SK-N-SH (cell line): ENCODE results near the gene SLC3A2. TPM values are rescaled to one million over a fixed set of nuclear protein-coding genes. Genes with fewer than 3 reads are reported as not detected.
A peak's percentile ranks its signal among the peaks of the same experiment; 100 is the strongest.

Source experiments
- CTCF ChIA-PET: fragments of 300-600, 350-600 bp; formaldehyde crosslinking; extraction: SDS; loops from one replicate; lab custom pipeline; 2021; lab: Yijun Ruan, JAX
- POLR2A ChIA-PET: fragments of 350-600 bp; sonication (Branson Sonifier 250); formaldehyde crosslinking; extraction: SDS; loops from one replicate; lab custom pipeline; 2020; ENCODE audit warnings: antibody characterized with exemption, inconsistent platforms; lab: Yijun Ruan, JAX
- DNase-seq: peaks from one replicate; pipeline ENCODE4 v3.0.0; 2012
- H2AFZ ChIP-seq: fragments of 200-600 bp; sonication (generic); 2 replicates; pipeline ENCODE4 v1.8.1; 2016; ENCODE audit warnings: antibody characterized with exemption, mild to moderate bottlenecking, low read depth
- H3F3A ChIP-seq: fragments of 200-600 bp; sonication (generic); replicated peaks from 2 replicates; pipeline ENCODE3; 2016; ENCODE audit warnings: antibody characterized with exemption, mild to moderate bottlenecking; ENCODE audit not compliant: insufficient read depth
- H3K27ac ChIP-seq, 2 experiments: fragments of 200-500 bp in 1 of 2; fragments of 200-600 bp in 1 of 2; sonication (Bioruptor generic) in 1 of 2; sonication (generic), shearing (Covaris generic) in 1 of 2; 2 replicates each; pipeline versions ENCODE4 v1.5.1 to v1.6.1; 2014 to 2016; ENCODE audit warnings: low read depth in 2 of 2, inconsistent platforms in 1 of 2, low read length in 1 of 2, mild to moderate bottlenecking in 1 of 2, mixed read lengths in 1 of 2
- H3K27me3 ChIP-seq: fragments of 200-600 bp; sonication (generic), shearing (Covaris generic); 2 replicates; pipeline ENCODE4 v1.6.1; 2016; ENCODE audit warnings: mixed run types; ENCODE audit not compliant: insufficient read depth
- H3K36me3 ChIP-seq, 2 experiments: fragments of 200-500 bp in 1 of 2; fragments of 200-600 bp in 1 of 2; sonication (Bioruptor generic) in 1 of 2; sonication (generic) in 1 of 2; replicated peaks in 1 of 2; 2 replicates each; pipeline versions ENCODE3 to v1.5.1; 2014 to 2016; ENCODE audit warnings: low read length in 1 of 2, mild to moderate bottlenecking in 1 of 2; ENCODE audit not compliant: insufficient read depth in 2 of 2, control insufficient read depth in 1 of 2
- H3K4me1 ChIP-seq, 2 experiments: fragments of 200-500 bp in 1 of 2; fragments of 200-600 bp in 1 of 2; sonication (Bioruptor generic) in 1 of 2; sonication (generic), shearing (Covaris generic) in 1 of 2; 2 replicates each; pipeline versions ENCODE4 v1.5.1 to v1.6.1; 2014 to 2016; ENCODE audit warnings: low read depth in 1 of 2, low read length in 1 of 2, mixed run types in 1 of 2; ENCODE audit not compliant: insufficient read depth in 2 of 2, control insufficient read depth in 1 of 2
- H3K4me2 ChIP-seq: fragments of 200-600 bp; sonication (generic), shearing (Covaris generic); 2 replicates; pipeline ENCODE4 v1.6.1; 2017; ENCODE audit warnings: mixed run types
- H3K4me3 ChIP-seq, 2 experiments: fragments of 200-500 bp in 1 of 2; fragments of 200-600 bp in 1 of 2; sonication (Bioruptor generic) in 1 of 2; sonication (generic), shearing (Covaris generic) in 1 of 2; 2 replicates each; pipeline versions ENCODE4 v1.5.1 to v1.8.1; 2014 to 2016; ENCODE audit warnings: low read depth in 2 of 2, inconsistent platforms in 1 of 2, low read length in 1 of 2, mild to moderate bottlenecking in 1 of 2, mixed read lengths in 1 of 2, moderate library complexity in 1 of 2
- H3K79me2 ChIP-seq: fragments of 200-600 bp; sonication (generic); 2 replicates; pipeline ENCODE4 v1.8.1; 2017; ENCODE audit warnings: mild to moderate bottlenecking; ENCODE audit not compliant: insufficient read depth
- H3K9ac ChIP-seq: fragments of 200-600 bp; sonication (generic); 2 replicates; pipeline ENCODE4 v1.6.1; 2017; ENCODE audit warnings: mixed run types
- H3K9me2 ChIP-seq: fragments of 200-600 bp; sonication (generic); 2 replicates; pipeline ENCODE4 v1.6.1; 2017; ENCODE audit warnings: mixed run types
- H3K9me3 ChIP-seq: fragments of 200-600 bp; sonication (generic); 2 replicates; pipeline ENCODE4 v1.6.1; 2017; ENCODE audit warnings: mixed run types, mild to moderate bottlenecking, moderate library complexity
- H4K20me1 ChIP-seq: fragments of 200-600 bp; sonication (generic); 2 replicates; pipeline ENCODE4 v1.6.1; 2017; ENCODE audit warnings: mild to moderate bottlenecking, mixed run types; ENCODE audit not compliant: insufficient read depth
- CTCF ChIP-seq: fragments of 200-600 bp; sonication (generic); IDR thresholded peaks from 2 replicates; pipeline ENCODE4 v1.6.1; 2017; ENCODE audit warnings: antibody characterized with exemption, mild to moderate bottlenecking, moderate library complexity
- EP300 ChIP-seq, 2 experiments: IDR thresholded peaks; 2 replicates each; pipeline versions ENCODE4 v1.4.0 to v1.6.1; 2012; ENCODE audit warnings: borderline replicate concordance in 1 of 2, low read depth in 1 of 2, low read length in 1 of 2
- EZH2phosphoT487 ChIP-seq: fragments of 200-600 bp; sonication (generic); IDR thresholded peaks from 2 replicates; pipeline ENCODE4 v1.6.1; 2017; ENCODE audit warnings: low read depth, mixed run types, mild to moderate bottlenecking, antibody characterized with exemption, moderate library complexity, borderline replicate concordance
- FOSL2 ChIP-seq: IDR thresholded peaks from 2 replicates; pipeline ENCODE4 v1.4.0; 2012; ENCODE audit warnings: low read depth, mild to moderate bottlenecking, moderate library complexity, borderline replicate concordance
- GABPA ChIP-seq: IDR thresholded peaks from 2 replicates; pipeline ENCODE4 v1.4.0; 2012; ENCODE audit warnings: low read depth, mild to moderate bottlenecking
- MXI1 ChIP-seq: IDR thresholded peaks from 2 replicates; pipeline ENCODE4 v1.6.1; 2012; ENCODE audit warnings: mild to moderate bottlenecking, low read depth, low read length, improper control_type of control experiment
- NRF1 ChIP-seq: IDR thresholded peaks from 2 replicates; pipeline ENCODE4 v1.6.1; 2012; ENCODE audit warnings: low read depth, mild to moderate bottlenecking, low read length
- RCOR1 ChIP-seq: fragments of 150-350 bp; IDR thresholded peaks from 2 replicates; pipeline ENCODE4 v1.6.1; 2017; ENCODE audit warnings: antibody characterized with exemption, low read length
- RXRA ChIP-seq: IDR thresholded peaks from 2 replicates; pipeline ENCODE4 v1.4.0; 2012; ENCODE audit warnings: low read depth, mild to moderate bottlenecking, borderline replicate concordance
- SIN3A ChIP-seq: IDR thresholded peaks from 2 replicates; pipeline ENCODE4 v1.6.1; 2012; ENCODE audit warnings: low read depth, mild to moderate bottlenecking, low read length, moderate library complexity, borderline replicate concordance
- SMC3 ChIP-seq: IDR thresholded peaks from 2 replicates; pipeline ENCODE4 v1.6.1; 2012; ENCODE audit warnings: low read depth, low read length, improper control_type of control experiment
- USF2 ChIP-seq: fragments of 150-350 bp; IDR thresholded peaks from 2 replicates; pipeline ENCODE4 v1.6.1; 2017; ENCODE audit warnings: antibody characterized with exemption, low read length, low read depth, borderline replicate concordance
- WGBS: methylation state at CpG from one replicate; pipeline ENCODE4 v1.1.6; 2017; ENCODE audit warnings: low lambda C conversion rate; 5-methylcytosine and 5-hydroxymethylcytosine counted together
- polyA plus RNA-seq, 3 experiments: library from polyadenylated mRNA; depleted of rRNA; stranded (reverse); fragments of >200 nt; gene quantifications; 2 replicates each; pipeline ENCODE4 v1.2.3, GENCODE V29; 2012

The SLC3A2 gene
- polyA plus RNA-seq, 1 of the 3 experiments (the other 2 are of a cell fraction): 308 TPM

GRCh38 chr11:62881579-62882430 lies 1.1 kb downstream of the SLC3A2 start (continued):
- TF ChIP-seq SIN3A (no peak), SMC3 (no peak), NRF1 (no peak)

GRCh38 chr11:62882431-62882749 lies 1.7 kb downstream of the SLC3A2 start:
- Histone ChIP-seq H3K9me3 (no peaks in the 10 kb centered on the region), H3K9ac (peak overlapping the region; percentile 99)
- no peak for TF ChIP-seq SIN3A
- no peak for TF ChIP-seq USF2
- TF ChIP-seq RCOR1: no peak
- no peak for TF ChIP-seq RXRA
- TF ChIP-seq FOSL2: no peak
- no peak for TF ChIP-seq EP300 (IDR thresholded peaks at IDR 0.05; ENCODE audit: borderline replicate concordance in 1 of 2, low read depth in 1 of 2, low read length in 1 of 2)
- TF ChIP-seq, all 33 proteins: peak for 0
- Histone ChIP-seq H4K20me1 (peaks cover 47% of the 10 kb centered on the region), H2AFZ (no peak overlapping the region), H3K9me2 (no peaks in the 10 kb centered on the region), H3K27ac (peak overlapping the region in 1 of 2 experiments; percentile 98; a peak in 3 of 4 replicates), H3K27me3 (no peaks in the 10 kb centered on the region), H3K36me3 (peaks cover 37 to 60% of the 10 kb centered on the region in 2 experiments), H3K79me2 (peaks cover 78% of the 10 kb centered on the region), H3K4me2 (peak overlapping the region; percentile 94), H3F3A (peaks cover 45% of the 10 kb centered on the region), H3K4me3 (peak overlapping the region; percentile 82 to 91), H3K4me1 (peaks cover 32 to 44% of the 10 kb centered on the region in 2 experiments)
- ChIA-PET CTCF (interaction anchor here (0.8 to 9.5 kb wide), 13 partner anchors 10 to 153 kb away, joined by 3 to 76 read pairs (median 5); partner anchors contain the start of genes POLR2G and TMEM179B), POLR2A (interaction anchor here (1.4 to 3.3 kb wide), 3 partner anchors 26 to 41 kb away, joined by 4 to 34 read pairs (median 25); no protein-coding TSS in a partner anchor)
- DNase-seq: no peak
- 49% methylated on average over 6 of the region's 6 CpGs for WGBS

- Histone ChIP-seq H3K27ac (peak overlapping the region; percentile 8 to 98; a peak in 3 of 4 replicates), H3K4me1 (peaks cover 32 to 44% of the 10 kb centered on the region in 2 experiments), H3F3A (peaks cover 51% of the 10 kb centered on the region), H2AFZ (no peak overlapping the region), H3K9me3 (no peaks in the 10 kb centered on the region), H3K4me2 (peak overlapping the region; percentile 94), H3K9ac (peak overlapping the region; percentile 99), H4K20me1 (peaks cover 53% of the 10 kb centered on the region), H3K9me2 (no peaks in the 10 kb centered on the region), H3K79me2 (peaks cover 78% of the 10 kb centered on the region), H3K4me3 (peak overlapping the region; percentile 82 to 91; a peak in 3 of 4 replicates), H3K27me3 (no peaks in the 10 kb centered on the region), H3K36me3 (peaks cover 41 to 65% of the 10 kb centered on the region in 2 experiments)
- 71% methylated on average over 5 of the region's 5 CpGs for WGBS
- CTCF ChIA-PET: interaction anchor here (1.2 to 9.5 kb wide), 9 partner anchors 10 to 141 kb away, joined by 3 to 76 read pairs (median 6); partner anchors contain the start of gene TMEM179B
- TF ChIP-seq RCOR1 (no peak), EZH2phosphoT487 (no peak), CTCF (no peak), MXI1 (no peak), FOSL2 (no peak), EP300 (IDR thresholded peaks at IDR 0.05; ENCODE audit: borderline replicate concordance in 1 of 2, low read depth in 1 of 2, low read length in 1 of 2) (no peak), GABPA (no peak), SIN3A (no peak)
- POLR2A ChIA-PET: interaction anchor here (1.4 to 3.3 kb wide), 3 partner anchors 26 to 42 kb away, joined by 4 to 34 read pairs (median 25); no protein-coding TSS in a partner anchor
- no peak for DNase-seq
Observed at GRCh38 chr11:62882788-62883501, 2.2 kb downstream of the SLC3A2 start.
